Measurements from ENCODE around the gene TIMM22.

The TIMM22 gene

DNA sequence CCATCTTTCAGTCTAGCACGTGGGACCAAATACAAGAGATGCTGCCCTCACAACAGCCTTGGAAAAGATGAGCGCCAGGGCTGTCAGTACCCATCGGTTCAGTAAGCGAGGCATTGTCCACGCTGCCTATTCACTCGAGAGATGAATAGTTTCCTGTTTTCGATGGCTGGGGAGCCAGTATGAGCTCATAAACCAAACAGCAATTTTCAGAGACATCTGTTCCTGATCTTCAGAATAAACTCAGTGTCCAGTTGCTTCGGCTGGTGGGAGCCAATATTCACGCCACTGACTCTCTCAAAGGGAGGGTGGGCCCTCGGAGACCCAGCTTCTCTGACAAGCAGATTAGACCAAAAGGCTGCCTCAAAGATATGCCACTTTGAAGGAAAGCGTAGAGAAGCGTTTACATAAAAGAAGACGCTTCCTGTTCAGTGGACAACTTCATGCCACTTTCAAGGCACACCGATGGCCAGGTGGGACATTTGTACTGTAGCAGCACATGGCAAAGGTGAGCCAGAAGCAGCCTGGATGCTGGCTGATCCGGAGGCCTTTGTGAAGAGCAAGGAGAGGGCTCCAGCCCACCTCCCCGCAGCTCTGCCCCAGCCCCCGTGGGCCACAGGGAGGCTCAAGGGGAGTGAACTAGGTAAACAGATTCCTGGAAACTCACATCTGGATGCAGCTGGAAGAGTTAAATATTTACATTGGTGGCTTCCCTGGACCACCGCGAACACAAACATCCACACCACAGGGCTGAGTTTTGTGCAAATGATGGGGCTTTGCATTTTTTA, 6.0 kb downstream of the TIMM22 start:
- DNase-seq (ENCODE audit: low read depth), result no peak

DNA sequence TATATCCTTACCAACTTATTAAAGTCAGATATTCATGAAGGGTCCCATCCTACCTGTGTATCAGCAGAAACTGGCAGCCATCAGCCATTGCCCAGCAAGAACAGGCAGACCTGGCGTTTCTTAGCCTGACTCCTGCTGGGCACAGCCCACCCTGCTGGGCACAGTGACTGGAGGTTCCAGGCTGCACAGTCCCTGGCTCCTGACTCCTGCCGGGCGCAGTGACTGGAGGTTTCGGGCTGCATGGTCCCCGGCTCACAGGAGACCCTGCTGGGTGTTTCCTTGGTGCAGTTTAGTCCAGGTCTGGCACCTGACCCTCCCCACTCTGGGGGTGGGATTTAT, 6.7 kb downstream of the TIMM22 start:
- no peak for DNase-seq (ENCODE audit: low read depth)

DNA sequence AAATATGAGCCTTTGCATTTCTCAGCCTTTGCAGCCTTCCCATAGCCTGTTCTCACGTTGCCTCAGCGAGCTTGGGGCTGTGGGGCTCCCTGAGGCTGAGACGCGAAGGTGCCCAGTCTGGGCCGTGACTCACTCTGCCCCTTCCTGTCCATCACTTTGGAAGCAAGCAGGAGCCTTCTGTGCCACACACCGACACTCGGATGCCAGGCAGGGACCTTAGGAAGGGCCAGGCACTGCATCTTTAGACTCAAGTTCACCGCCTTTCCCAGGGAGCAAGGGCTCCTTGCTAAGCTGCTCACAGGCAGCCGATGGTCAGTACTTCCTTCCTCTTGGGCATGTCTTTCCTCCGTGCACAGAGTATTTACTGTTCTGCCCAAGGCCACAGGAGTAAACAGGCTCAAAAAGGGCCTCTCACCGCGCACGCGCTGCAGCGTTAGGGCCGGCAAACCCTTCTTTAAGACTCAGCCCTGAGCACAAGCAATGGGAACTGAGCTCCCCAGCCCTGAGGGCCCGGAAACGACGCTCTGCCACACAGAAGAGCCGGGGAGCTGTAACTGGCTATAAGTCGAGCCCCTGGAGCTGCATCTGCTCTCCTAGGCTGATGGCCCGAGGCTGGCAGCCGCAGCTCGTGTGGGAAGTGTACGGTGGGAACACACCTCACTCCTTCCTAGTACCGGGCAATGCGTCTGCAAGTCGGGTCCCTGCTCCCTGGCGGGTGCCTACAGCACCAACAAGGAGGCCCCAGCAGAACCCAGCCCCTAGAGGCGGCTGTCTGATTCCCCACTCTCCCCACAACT, 7.2 kb downstream of the TIMM22 start:
- no peak for DNase-seq (ENCODE audit: low read depth)

DNA sequence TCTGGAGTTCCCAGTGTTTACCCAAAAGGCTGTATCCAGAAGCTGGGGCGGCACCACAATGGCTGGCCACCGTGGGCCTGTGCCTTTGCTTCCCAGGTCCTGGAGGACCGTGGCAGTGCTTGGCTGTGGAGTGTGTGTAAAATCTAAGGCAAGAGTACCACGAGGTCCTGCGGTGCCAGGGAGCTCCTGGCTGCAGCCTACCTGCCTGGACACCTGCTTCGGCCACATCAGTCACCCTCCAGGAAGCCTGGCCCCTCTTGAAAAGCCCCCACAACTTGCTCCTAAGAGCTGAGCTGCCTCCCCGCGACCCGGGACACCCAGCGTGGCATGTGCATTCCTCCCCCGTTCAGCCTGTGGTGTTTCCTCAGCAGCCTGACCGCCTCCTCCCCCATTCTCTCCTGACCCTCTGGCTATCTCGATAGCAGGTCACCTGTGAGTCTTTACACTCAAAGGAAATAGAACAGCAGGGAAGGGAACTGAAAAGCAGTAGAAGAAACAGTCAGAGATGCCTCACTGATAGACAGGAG, 7.9 kb downstream of the TIMM22 start:
- no peak for DNase-seq (ENCODE audit: low read depth)

DNA sequence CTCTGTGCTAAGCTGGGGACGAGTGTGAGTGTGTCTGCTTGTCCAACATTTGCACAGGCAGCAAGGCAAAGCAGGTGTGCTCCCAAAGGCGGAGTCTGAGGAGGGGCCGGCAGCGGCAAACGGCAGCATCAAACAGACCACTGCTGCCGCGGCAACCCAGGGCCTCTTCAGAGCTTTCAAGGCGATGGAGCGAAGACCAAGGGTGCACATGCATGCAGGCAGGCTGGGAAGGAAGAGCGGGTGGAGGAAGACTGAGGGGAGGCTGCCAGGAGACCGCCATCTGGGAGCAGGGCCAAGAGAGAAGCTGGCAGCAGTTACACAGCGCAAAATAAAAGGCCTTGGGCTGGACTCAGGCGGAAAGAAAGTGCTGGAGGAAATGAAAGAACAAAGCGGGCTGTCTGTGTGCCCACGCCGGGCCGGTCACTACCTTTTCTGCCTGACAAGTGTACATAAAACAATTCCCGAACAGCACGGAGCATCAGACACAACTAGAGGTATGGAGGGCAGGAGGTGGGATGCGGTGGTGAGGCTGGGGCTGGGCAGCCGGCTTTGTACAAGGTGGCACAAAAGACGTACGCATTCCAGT, 8.5 kb downstream of the TIMM22 start:
- no peak for DNase-seq (ENCODE audit: low read depth)

DNA sequence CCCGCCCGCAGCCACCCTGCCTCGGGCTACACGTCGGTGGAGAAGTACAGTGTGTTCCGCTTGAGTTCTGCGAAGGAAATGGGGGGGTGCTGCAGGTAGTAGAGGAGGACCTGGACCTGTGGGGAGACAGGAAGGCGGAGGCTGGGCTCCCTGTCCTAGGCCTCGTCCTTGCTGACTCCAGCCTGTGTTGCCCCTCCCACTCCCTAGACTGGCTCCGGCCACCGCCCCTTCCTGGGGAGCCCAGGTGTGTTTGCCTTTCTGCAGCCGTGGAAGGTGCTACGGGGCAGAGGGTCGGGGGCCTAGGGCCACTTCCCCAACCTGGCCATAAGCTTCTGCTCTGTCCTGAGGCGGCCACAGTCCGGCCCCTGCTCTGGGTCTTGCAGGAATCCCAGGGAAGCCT, 9.1 kb downstream of the TIMM22 start:
- DNase-seq (ENCODE audit: low read depth), result no peak

DNA sequence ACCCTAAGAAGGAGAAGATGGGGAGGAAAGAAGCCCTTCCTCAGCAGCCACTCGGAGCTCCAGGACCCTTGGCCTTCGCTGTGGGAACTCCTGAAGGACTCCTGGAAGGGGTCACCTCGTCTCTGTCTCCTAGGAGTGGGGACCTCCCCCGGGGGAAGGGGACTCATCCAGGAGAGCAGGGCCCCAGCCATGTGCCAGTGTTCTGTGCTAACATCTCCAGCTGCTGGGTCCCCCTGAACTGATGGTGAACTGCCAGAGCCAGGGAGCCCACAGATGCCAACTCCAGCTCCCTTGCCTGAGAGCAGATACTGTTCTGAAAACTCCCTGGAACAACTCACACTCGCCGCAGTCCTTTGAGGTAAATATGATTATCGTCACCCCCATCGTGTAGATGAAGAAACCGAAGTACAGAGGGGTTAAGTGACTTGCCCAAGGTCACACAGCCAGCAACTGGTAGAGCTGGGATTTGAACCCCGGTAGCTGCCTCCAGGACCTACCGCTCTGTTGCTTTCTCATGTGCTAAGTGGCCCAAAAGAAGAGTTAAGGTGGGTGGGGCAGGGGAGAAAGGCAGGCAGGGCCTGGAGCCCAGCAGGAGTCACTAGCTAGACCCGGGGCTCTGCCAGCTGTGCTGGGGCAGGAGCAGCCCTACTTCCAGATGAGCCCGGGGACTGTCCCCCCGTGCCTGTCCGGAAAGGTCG, 10.5 kb downstream of the TIMM22 start:
- no peak for DNase-seq (ENCODE audit: low read depth)

DNA sequence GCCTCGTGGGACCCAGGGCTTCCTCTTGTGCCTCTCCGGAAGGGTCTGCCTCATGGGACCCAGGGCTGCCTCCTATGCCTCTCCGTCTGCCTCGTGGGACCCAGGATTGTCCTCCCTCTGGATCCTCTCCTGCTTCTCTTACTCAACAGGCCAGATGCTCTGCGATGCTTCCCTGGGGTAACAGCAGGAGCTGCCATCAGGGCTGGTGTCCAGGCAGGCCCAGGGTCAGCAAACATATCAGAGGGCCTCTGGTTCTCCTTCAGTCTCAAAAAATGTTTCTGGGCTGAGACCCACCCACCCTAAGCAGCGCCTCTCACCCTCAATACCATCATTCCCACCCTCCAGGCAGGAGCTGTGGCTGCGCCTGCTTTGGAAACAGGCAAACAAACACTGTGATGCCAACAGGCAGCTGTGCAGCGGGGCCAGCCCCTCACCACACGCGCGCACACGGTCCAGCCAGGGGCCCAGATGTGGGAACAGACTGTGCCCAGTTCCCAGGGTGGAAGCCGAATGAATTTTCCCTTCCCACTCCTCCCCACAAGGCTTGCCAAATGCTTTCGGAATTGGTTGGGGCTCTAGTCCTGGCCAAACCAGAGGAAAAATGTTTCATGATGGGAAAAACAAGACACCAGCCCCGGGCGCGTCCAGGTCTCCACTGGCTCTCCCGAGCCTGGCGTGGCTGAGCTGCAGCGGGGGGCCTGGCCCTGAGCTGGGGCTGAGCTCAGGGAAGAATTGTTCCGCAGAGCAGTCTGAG, 11.3 kb downstream of the TIMM22 start:
- no peak for DNase-seq (ENCODE audit: low read depth)

DNA sequence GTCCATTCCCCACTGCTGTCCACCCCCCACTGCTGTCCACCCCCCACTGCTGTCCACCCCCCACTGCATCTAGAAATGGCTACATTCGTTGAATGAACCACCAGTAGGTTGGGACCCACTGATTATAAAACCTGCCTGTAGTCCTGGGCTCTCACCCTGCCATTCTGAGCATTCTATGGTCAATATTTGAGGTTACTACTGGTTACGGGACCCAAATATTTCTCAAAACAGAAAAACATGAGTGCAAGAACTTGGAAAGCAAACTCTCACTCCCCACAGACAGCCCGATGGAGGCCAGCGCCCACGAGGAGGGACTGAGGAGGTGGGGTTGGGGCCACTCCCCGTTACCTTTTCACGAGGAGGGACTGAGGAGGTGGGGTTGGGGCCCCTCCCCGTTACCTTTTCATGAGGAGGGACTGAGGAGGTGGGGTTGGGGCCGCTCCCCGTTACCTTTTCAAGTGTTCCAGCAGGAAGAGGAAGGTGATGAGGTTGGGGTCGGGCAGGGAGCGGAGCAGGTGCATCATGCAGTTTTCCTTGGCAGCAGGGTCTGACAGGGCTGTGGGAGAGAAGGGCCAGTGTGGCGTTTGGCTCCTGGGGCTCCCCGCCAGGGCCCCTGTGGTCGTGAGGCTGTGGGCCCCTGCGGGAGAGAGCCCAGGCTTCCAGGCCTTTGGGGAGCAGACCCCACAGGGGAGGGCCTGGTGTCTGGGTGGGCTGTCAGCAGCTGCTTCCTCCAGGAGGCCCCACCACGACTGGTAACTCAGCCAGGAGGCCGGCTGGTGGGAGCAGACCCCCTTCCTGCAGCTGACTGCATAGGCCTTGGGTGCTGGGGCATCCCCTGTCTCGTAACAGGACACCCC, 12.5 kb downstream of the TIMM22 start:
- no peak for DNase-seq (ENCODE audit: low read depth)

DNA sequence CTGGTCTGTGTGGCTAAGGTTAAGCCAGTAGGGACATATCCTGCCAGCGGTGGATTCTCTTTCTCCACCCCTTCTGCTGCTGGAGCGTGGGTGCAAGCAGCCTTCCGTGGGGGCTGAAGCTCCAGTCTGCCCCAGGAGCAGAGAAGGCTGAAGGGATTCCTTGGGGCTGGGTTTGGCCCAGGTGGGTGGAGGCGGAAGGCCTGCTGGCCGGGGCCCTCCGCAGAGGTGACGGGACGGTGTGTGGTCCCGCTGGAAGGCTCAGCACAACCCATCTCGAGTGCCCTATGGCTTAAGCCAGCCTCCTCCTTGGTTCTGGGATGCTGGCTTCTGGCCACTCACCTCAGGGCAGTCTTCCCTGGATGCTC, 13.1 kb downstream of the TIMM22 start:
- no peak for DNase-seq (ENCODE audit: low read depth)

DNA sequence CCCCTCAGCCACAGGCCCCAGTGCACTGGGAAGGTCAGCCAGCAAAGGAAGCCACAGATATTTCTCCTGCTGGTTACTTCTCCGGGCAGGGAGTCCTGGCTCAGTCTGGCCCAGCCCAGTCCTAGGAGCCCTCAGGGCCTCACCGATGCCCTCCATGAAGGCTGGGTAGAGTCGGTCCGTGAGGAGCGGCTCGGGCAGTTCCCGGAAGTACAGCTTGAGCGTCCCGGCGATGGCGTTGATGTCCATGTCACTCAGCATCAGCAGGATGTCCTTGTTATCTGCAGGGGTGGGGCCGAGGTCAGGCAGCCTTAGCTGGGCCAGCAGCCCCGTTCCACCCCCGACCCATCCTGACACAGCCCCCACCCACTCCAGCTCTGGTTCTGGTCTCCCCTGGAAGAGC, 13.7 kb downstream of the TIMM22 start:
- no peak for DNase-seq (ENCODE audit: low read depth)

DNA sequence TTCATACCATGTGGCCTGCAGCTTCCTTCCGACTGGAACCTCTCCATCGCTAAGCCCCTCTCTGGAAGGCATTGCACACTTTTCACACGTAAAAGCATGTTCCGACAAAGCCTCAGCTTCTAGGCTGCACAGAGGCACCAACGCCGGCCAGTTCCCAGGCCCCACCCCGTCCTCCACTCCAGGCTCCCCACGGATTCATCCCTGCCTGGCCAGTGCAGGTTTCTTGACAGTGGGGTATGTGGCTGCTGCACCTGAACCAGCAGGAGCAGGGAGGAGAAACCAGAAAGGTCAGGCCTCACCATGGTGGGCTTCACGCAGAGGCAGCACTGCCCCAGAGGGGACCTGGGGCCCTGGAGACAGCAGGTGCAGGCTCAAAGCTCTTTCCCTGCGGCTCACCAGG, 14.2 kb downstream of the TIMM22 start:
- DNase-seq (ENCODE audit: low read depth), result no peak

DNA sequence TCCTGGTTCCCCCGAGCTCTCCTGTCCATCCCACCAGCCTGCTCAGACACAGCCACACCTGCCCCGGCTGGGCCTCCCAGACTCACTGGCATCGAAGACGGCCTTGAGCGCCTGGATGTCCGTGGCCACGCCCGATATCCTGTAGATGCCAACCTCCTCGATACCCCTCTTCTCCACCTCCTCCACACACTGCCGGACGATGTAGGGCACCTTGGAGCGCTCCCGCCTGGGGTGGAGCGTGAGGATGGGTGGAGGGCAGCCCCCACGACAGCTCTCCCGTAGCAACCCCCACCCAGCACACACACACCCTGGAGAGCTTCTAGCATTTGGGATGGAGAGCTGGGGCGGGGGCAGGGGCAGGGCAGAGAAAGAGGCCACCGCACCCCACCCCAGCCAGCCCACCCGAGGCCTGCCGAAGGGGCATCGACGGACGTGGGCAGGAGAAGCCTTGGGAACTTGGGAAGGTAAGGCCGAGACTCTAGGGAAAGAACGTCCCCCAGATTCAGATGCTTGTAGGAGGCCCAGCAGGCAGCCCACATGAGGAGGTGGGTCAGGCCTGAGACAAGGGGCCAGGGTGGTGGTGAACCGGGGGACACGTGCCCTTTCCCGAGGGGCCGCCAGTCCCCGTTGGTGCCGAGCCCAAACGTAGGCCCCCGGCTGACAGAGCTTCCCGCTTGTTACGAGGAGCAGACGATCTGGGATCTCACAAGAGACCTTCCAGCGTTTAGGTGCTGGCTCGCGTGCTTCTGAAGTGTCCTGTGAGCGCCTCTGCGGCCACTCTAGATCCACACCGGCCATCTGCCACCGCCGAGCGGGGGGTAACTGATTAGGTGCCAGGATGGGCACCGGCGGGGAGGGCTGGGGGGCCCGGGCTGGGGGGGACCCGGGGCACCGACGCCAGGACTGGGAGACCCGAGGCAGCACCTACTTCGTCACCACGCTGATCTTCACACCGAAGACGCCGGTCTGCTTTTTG, 15.1 kb downstream of the TIMM22 start:
- no peak for DNase-seq (ENCODE audit: low read depth)

DNA sequence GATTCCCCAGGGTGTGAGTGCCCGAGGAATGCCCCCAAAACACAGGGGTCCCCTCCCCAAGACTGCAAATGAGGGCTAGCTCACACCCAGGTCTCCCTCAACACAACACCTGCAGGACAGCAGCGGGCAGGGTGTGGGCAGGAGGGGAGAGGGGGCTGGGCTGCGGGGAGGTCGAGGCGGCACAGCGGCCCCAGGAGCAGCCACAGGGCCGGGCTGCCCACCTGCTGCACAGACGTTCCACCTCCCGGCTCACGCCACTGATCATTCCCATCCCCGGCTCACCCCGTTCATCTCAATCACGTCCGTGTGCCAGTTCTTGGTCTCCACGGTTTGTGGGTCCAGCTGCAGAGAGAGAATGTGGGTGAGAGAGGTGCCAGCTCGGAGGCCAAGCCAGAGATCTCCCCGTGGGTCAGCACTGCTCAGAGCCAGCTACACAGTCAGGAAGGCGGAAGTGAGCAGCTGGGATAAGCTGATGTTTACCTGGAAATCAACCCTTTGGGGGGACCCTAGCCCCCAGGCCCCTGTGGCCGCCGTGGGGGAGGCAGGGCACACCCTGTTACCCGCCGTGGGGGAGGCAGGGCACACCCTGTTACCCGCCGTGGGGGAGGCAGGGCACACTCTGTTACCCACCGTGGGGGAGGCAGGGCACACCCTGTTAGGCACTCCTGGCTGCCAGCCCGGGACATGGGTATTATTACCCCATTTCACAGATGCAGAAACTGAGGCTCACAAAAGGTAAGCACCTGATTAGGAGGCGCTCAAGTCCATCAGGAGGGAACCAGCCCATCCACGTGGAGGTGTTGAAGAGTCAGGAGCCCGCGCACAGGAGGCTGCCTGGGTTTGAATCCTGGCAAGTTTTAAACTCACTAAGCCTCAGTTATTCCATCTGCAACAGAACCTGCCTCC, 16.1 kb downstream of the TIMM22 start:
- no peak for DNase-seq (ENCODE audit: low read depth)

DNA sequence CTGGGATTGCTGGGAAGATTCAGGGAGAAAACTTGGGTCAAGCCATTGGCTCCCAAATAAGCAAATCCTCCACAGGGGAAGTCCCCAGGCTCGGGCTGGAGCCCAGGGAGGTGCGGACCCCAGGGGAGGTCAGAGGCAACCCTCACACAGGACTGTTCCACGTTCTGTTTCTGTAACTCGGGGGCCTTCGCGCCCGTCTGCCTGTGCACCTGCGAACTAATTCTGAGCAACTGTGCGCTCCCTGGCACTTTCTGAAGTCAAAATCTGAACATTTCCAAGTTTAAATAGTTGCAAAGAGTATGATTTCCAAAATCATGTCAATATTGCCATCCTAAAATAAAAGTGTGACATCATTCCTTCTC, 16.8 kb downstream of the TIMM22 start:
- DNase-seq (ENCODE audit: low read depth), result no peak

DNA sequence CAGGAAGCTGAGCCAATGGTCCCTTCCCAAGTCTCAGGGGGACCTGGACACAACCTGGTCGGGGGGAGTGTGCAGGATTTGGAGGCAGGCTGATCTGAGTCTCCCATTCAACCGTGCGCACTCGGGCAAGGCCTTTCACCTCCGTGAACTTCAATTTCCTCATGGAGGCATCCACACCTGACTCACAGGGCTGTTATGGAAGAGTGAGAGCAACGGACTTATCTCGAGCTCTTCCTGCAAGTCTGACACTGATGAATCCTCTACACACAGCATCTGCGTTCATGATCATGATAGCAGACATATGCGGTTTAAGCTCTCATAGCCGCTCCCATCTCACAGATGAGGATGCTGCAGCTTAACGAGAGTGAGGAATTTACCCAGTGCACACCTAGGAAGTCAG, 21.6 kb downstream of the TIMM22 start:
- no peak for DNase-seq (ENCODE audit: low read depth)

DNA sequence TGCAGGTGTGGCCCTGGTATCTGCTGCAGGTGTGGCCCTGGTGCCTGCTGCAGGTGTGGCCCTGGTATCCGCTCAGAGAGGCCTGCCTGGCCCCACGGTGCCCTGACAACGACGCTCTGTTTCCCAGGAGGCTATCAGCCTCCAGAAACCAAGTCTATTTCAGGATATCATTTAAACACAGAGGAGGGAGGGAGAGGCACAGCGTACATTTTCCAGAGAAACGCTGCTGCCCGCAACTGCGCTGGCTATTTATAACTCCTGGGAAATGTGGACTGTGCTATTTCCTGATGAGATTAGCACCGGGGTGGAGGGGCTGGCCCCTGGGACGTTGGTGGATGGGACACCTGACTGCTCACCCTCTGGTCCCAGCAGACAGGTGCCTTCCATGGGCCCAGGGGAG, 22.5 kb downstream of the TIMM22 start:
- DNase-seq (ENCODE audit: low read depth), result no peak

DNA sequence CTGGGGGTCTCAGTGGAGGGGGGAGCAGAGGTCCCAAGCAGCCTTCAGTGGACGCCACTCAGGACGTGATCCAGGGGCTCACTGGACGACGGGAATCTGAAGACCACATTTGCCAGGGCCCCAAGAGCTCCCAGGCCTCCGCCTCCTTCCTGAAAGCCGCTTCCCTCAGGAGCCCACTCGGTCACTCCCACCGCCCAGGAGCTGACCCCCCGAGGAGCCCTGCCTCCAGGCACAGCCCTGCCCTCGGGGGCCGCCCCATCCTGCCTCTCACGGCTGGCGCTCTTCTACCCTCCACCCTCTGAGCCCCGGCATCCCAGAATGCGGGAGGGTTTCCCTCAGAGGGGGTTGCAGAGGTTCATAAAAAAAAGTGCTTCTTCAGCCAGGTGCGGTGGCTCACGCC, 24.2 kb downstream of the TIMM22 start:
- no peak for DNase-seq (ENCODE audit: low read depth)

Measured in activated T-helper 1 cell treated with Interleukin-2 at 50 U/mL for 16 hours (primary cell).